Measurements from ENCODE around the gene OR10H5.
A peak's percentile ranks its signal among the peaks of the same experiment; 100 is the strongest.
"Not testable (repeated sequence)": the region's sequence is repeated elsewhere in the genome, so short reads cannot be mapped to it uniquely, and the experiment has no call there.

OR10H5 gene, protein sequence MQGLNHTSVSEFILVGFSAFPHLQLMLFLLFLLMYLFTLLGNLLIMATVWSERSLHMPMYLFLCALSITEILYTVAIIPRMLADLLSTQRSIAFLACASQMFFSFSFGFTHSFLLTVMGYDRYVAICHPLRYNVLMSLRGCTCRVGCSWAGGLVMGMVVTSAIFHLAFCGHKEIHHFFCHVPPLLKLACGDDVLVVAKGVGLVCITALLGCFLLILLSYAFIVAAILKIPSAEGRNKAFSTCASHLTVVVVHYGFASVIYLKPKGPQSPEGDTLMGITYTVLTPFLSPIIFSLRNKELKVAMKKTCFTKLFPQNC

DNA sequence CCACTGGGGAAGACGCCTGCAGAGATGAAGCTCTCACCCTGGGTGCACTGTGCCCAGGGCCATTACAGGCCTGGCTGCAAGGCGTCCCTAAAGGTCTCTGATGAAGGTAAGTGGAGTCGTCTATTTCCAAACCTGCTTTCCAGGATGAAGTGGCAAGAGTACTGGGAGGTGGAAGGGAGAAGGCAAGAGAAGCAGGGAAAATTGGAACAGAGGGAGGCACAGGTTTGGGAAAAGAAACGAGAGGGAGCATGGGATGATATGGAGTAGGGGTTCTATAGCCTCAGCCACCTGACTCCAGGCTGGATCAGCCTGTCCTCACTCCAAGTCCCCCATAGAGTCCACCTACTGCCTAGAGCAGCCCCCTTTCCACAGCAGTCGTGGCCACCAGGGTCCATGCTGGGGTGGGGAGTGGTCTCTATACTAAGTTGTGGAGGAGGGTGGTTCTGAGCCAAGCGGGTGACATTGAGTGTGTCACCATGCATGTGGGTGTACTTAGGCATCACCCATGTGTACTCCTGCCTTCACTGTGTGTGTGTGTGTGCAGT lies at the start of gene OR10H5:
Gene OR10H5 (plus strand): TSS at position 51 of the 545 bp plus-strand sequence. CDS start 6,388 bp downstream, outside the sequence.
- no peak for DNase-seq (ENCODE audit: low read depth, low spot score)

DNA sequence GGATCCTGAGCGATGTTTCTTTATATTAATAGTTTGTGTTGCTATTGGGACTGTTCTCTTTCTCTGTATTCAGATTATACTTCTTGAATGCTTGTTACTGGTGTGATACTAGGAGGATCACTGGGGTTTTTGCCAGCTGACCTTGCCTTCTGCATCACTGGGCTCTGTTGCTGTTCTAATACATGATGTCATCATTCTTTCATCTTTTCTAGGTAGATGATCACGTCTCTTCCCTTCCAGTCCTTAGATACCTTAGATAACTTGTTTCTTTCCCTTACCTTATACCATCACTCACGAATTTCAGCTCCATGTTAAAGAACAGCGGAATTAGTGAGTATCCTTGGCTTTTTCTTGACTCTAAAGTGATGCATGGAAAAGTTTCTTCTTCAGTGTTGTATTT lies 49.7 kb upstream of the OR10H5 start, which contains the start of gene OR10H3:
Gene OR10H3 (plus strand): TSS at position 264 of the 400 bp plus-strand sequence. CDS start 3,408 bp downstream, outside the sequence.
- no peak for DNase-seq (ENCODE audit: low read depth, low spot score)

DNA sequence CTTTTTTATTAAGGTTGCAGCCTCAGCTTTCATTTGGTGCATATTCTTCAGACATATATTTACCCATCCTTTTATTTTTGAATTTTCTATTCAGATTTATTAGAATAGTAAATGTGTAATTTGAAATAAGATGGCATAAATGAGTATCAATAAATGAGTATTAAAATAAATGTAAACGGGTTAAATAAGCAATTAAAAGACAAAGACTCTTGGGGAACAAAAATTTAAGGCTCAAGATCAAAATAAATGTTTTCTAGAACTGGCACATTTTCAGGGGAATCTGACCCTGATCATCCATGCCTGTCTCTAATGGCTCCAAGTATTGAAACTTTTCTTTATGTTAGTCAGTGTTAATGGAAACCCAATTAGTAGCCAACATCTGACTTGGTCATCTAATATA lies 46.7 kb upstream of the OR10H5 start:
- DNase-seq (ENCODE audit: low read depth, low spot score), result no peak

- DNase-seq (ENCODE audit: low read depth, low spot score), result no peak
These were observed 39.2 kb upstream of the OR10H5 start for GRCh38 chr19:15748239-15748638.

- DNase-seq (ENCODE audit: low read depth, low spot score), result no peak
These were observed 29.1 kb upstream of the OR10H5 start for GRCh38 chr19:15758379-15758778.

DNA sequence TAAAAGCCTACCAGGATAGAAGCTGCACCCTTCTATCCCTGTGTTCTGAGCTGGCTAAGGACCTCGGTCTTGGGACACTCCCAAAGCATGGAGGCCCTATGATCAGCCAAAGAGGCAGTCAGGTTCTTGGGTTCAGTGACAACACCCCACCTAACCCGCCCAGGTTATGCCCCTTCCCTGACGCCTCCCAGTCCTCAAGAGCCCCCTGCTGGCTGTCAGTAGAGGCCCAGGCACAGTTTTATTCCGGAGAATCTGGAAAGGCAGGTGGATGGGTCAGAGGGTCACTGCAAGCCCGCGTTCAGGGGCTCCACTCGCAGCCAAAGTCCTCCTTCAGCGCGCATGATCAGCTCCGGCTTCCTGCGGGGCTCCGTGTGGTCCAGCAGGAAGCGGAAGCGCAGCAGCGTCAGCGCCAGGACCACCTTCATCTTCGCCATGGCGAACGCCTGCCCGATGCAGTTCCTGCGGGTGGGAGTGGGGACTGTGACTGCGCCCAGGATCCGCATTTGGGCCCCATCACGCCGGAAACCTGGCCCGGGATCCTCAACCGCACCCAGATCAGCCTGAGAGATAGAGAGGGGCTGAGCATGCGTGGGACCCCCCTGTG lies 27.4 kb upstream of the OR10H5 start:
- no peak for DNase-seq (ENCODE audit: low read depth, low spot score)

- no peak for DNase-seq (ENCODE audit: low read depth, low spot score)
These were observed 17.9 kb upstream of the OR10H5 start for GRCh38 chr19:15769586-15769985.

DNA sequence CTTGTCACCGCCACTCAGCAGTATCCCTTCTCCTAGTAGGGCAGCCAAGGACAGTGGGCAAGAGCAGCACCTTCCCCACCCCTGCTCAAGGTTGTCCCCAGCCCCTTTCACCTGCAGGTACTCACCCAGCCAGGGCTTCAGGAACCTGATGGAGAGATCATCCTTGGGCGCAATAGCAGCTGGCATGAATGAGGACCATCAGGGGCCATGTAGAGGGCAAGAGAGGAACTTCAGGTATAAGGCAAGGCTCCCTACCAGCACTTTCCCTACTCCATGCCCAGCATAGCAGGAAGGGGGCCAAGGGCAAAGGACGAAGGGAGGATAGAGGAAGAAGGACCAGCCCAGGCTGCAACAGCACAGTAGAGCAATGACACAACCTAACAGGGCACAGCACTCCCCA lies 13.3 kb upstream of the OR10H5 start:
- not testable (repeated sequence) for DNase-seq (ENCODE audit: low read depth, low spot score)

- no peak for DNase-seq (ENCODE audit: low read depth, low spot score)
These were observed 12.2 kb upstream of the OR10H5 start for GRCh38 chr19:15775249-15775648.

- no peak for DNase-seq (ENCODE audit: low read depth, low spot score)
These were observed 11.2 kb upstream of the OR10H5 start for GRCh38 chr19:15776264-15776663.

DNA sequence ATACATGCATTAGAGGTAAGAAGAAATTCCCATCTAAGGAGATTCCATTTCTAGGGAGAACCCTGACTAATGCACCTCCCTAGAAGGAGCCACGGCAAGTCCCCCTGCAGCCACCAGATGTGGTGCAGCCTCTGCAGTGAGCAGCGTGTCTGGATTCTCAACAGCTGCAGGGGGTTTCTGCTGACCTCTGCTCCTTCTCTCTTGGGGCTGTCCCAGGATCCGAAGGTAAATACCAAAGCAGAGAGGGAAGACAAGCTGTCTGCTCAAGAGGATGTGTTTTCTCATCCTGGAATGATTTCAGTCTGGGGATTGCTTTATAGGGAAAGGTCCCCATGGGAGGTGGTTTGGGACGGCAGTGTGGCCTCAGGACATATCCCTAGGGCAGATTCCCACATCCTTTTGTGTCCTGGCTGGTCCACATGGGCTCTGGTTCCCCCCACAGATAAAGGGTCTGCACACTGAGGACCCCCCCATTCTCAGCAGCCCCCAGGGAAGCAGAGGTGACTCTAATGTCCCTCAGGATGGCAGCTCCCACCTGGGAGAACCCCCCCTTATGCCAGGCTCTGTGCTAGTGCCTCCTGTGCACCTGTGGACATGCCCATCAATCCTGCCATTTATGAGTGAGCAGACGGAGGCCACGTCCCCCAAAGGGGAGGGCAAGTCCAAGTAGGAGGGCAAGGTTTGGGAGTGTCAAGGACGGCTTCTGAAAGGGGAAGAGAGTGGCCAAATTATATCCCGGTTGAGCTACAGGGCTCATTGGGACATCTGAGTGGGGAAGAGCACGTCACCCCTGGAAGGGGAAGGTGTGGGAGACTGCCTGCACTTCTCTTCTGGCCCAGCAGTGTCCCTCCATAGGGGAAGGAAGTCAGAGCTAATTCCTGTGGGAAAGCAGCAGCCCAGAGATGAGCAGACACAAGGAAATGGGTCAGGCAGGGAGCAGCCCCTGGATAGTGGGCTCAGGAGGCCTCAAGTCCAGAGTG lies 10.2 kb upstream of the OR10H5 start:
- DNase-seq (ENCODE audit: low read depth, low spot score), result no peak

DNA sequence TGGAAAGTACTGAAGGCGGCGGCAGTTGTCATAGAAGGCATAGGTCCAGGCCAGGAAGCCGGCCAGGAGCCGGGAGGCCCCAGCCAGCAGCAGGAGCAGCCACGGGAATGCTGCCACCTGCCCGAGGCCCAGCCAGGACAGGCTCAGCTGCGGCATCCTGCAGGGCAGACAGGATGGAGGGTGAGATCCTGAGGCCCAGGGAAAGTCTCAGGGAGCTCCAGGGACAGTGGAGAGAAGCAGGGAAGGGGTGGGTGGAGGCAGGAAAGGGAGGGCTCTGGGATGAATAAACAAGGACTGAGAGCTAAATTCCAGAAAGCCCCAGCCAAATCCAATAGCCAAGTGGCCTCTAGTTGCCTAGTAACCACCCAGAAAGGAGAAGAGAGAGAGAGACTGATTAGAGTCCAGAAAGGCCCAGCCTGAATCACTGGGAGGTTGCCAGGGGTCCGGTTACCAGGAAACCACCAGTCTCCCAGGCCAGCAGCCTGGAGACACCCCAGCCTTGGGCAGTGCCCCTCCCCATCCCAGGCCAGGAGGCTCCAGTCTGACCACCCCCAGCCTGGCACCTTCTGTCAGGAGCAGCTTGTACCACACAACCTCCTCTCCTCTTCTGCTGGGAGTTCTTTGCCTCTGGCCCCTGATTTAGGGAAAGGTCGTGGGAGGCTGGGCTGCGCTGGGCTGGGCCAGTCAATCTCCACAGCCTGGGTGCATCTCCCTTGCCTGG lies 7.5 kb upstream of the OR10H5 start:
- peak; percentile 32 for DNase-seq (ENCODE audit: low read depth, low spot score)

DNA sequence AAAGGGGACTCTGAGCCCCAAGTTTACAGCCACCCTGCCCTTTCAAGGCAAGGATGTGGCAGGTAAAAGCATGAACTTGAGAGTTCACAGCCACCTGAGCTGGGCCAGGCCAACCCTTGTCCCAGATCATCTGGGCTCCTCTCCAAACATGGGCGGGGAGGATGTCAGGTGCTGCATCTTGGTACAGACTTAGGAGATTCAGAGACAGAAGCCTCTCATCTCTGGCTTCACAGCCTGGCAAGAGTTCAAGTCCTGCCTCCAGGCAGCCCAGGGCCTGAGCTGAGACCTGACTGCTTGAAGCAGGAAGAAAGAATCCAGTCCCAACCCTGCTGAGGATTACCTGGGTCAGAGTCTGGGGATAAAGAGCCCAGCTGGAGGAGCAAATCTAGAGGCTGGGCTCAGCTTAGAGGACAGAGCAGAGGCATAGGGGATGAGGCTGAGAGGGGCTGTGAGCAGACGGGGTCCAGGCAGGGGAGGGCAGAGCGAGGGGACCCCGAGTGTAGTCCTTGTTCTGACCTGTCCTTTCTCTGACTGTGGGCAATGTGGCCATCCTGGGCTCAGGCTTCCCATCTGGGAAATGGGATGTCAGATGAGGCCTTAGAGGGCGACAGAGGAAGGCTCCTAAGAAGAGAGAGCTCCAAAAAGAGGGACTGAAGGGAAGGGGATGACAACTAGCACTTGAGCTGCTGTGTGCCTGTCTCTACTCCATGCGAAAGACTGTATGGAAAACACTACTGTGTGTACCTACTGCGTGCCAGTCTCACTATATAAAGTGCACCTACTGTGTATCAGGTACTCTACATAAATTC lies 6.6 kb upstream of the OR10H5 start:
- DNase-seq (ENCODE audit: low read depth, low spot score), result no peak

DNA sequence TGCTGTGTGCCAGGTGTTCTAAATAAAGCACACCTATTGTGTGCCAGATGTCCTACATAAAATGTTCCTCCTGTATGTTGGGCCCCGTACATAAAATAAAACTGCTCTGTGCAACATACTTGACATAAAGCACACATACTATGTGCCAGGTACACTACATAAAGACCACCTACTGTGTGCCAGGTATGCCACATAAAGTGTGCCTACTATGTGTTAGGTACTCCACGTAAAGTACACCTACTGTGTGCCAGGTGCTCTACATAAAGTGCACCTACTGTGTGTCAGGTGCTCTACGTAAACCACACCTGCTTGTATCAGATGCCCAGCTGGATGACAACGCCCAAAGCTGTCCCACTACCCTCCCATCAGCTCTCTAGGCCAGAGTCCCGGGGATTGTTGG lies 5.8 kb upstream of the OR10H5 start:
- DNase-seq (ENCODE audit: low read depth, low spot score), result no peak

GRCh38 chr19:15782211-15782610 lies 5.2 kb upstream of the OR10H5 start:
- DNase-seq (ENCODE audit: low read depth, low spot score), result no peak

- not testable (repeated sequence) for DNase-seq (ENCODE audit: low read depth, low spot score)
These were observed 4.6 kb upstream of the OR10H5 start for GRCh38 chr19:15782896-15783295.

DNA sequence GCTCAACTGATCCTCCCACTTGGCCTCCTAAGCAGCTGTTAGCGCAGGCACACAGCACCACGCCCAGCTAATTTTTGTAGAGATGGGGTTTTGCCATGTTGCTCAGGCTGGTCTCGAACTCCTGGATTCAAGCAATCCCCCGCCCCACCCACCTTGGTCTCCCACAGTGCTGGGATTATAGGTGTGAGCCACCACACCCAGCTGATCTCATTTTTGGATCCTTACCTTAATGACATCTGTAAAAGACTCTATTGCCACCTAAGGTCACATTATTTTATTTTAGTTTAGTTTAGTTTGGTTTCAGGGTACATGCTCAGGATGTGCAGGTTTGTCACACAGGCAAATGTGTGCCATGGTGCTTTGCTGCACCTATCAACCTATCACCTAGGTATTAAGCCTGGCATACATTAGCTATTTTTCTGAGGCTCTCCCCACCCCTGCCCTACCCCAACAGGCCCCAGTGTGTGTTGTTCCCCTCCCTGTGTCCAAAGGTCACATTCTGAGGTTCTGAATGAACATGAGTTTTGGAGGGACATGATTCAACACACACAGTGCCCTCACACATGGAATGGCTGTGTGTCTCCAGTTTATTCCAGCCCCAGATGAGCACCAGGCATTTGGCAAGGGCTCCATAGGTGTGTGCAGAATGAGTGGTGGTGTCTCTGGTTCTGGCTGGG lies 1.3 kb downstream of the OR10H5 start:
- no peak for DNase-seq (ENCODE audit: low read depth, low spot score)

- DNase-seq (ENCODE audit: low read depth, low spot score), result no peak
These were observed 2.6 kb downstream of the OR10H5 start for GRCh38 chr19:15790096-15790495.

GRCh38 chr19:15794279-15794678 lies 6.8 kb downstream of the OR10H5 start:
- DNase-seq (ENCODE audit: low read depth, low spot score), result not testable (repeated sequence)

- no peak for DNase-seq (ENCODE audit: low read depth, low spot score)
These were observed 22.9 kb downstream of the OR10H5 start for GRCh38 chr19:15810335-15810734.
